ENCODE results near the gene NUP98.

- TF ChIP-seq YY1 (IDR thresholded peaks at IDR 0.05; ENCODE audit: insufficient read depth, insufficient read length) (no peak), ZNF274 (IDR thresholded peaks at IDR 0.05; ENCODE audit: low read depth, low read length) (no peak), SUZ12 (IDR thresholded peaks at IDR 0.05; ENCODE audit: extremely low read depth, insufficient read depth, insufficient read length) (no peak)
These were observed 30.3 kb upstream of the NUP98 start for GRCh38 chr11:3827434-3828186.
